Thoracic aorta (tissue), 2 donors: ENCODE measurements around the gene MPP7. TPM values are rescaled to one million over a fixed set of nuclear protein-coding genes. Genes with fewer than 3 reads are reported as not detected.

Experiments used
- ATAC-seq: fragments of 150-250 bp; one replicate; pipeline ENCODE4 v1.8.0; 2017; ENCODE audit warnings: low read depth; ENCODE audit not compliant: insufficient number of reproducible peaks, low FRiP score
- DNase-seq: peaks from one replicate; pipeline ENCODE4 v3.0.0-alpha.2; 2020; ENCODE audit warnings: low spot score
- H3K27ac ChIP-seq, 2 donors: fragments of 200-600 bp; sonication (generic); 1 replicate in 1 of 2; 2 replicates in 1 of 2; pipeline ENCODE4 v1.5.1; 2016; ENCODE audit warnings: mild to moderate bottlenecking in 2 of 2, moderate library complexity in 2 of 2
- H3K27me3 ChIP-seq: fragments of 200-600 bp; sonication (generic); replicated peaks from 2 replicates; pipeline ENCODE4 v1.6.0; 2016; ENCODE audit warnings: mild to moderate bottlenecking; ENCODE audit not compliant: insufficient read depth
- H3K36me3 ChIP-seq: fragments of 200-600 bp; sonication (generic); one replicate; pipeline ENCODE4 v1.5.1; 2016
- H3K4me1 ChIP-seq, 2 donors: fragments of 200-600 bp; sonication (generic); 1 replicate in 1 of 2; 2 replicates in 1 of 2; pipeline versions ENCODE4 v1.5.1 to v1.6.0; 2016; ENCODE audit warnings: low read depth in 2 of 2, mild to moderate bottlenecking in 1 of 2; ENCODE audit not compliant: control insufficient read depth in 1 of 2
- H3K4me3 ChIP-seq: fragments of 200-600 bp; sonication (generic); 2 replicates; pipeline ENCODE4 v1.5.1; 2016; ENCODE audit warnings: mild to moderate bottlenecking
- H3K9me3 ChIP-seq: fragments of 200-600 bp; sonication (generic); 2 replicates; pipeline ENCODE4 v1.5.1; 2016
- CTCF ChIP-seq: fragments of 200-600 bp; sonication (generic); IDR thresholded peaks from one replicate; pipeline ENCODE4 v1.5.1; 2019; ENCODE audit warnings: antibody characterized with exemption
- total RNA-seq, 2 donors: library from RNA; depleted of rRNA; stranded (reverse); fragments of >200 nt; gene quantifications; one replicate each; pipeline versions ENCODE4 v1.1.0 to v1.2.3, GENCODE V29; 2016

The MPP7 gene
- total RNA-seq, 2 donors from 2014 or later = 28.2 to 48.5 TPM

- Histone ChIP-seq H3K4me1 (peaks cover 9 to 35% of the 10 kb centered on the region in 2 donors), H3K27me3 (no peaks in the 10 kb centered on the region), H3K9me3 (no peaks in the 10 kb centered on the region), H3K4me3 (no peak overlapping the region), H3K27ac (no peak overlapping the region), H3K36me3 (no peaks in the 10 kb centered on the region)
- no peak for TF ChIP-seq CTCF
- no peak for ATAC-seq
- no peak for DNase-seq
Observed at GRCh38 chr10:28266449-28267224, 36.2 kb downstream of the MPP7 start.

DNA sequence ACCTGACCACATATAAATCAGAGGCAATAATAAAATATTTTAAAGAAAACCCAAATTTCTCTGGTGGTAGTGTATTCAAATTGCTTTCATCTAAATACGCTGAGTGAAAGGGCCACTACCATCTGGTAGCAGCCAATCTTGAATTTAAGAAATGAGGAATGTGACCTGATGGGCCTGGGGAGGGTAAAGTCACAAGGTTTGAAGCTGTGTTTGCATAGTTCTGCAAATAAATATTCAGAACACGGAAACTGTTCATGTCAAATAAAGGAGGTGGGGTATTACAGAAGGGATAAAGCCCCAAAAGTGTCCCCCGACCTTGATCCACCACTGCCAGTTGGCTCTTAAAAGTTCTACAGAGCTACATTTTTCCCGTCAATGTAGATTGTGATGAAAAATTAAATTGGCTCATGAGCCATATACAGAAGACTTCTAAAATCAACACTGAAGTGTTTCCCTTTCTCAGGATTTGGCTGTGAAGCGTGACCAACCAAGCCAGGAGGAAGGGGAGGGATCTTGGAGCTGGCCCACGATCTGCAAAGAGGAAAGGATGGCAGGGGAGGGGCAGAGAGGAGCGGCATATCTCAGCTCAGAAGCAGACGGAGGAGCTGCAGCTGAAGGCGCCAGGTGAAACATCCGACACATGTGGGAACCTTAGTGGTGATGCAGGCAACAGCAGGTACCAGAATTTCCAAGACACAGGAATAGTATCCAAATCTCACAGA, 39.6 kb downstream of the MPP7 start:
- Histone ChIP-seq H3K27me3 (no peaks in the 10 kb centered on the region), H3K27ac (peak overlapping the region; percentile 25 to 36), H3K4me3 (peak overlapping the region; percentile 23), H3K36me3 (no peaks in the 10 kb centered on the region), H3K4me1 (peaks cover 19 to 45% of the 10 kb centered on the region in 2 donors), H3K9me3 (no peaks in the 10 kb centered on the region)
- ATAC-seq (peak; percentile 58), DNase-seq (no peak)
- TF ChIP-seq CTCF = no peak

DNA sequence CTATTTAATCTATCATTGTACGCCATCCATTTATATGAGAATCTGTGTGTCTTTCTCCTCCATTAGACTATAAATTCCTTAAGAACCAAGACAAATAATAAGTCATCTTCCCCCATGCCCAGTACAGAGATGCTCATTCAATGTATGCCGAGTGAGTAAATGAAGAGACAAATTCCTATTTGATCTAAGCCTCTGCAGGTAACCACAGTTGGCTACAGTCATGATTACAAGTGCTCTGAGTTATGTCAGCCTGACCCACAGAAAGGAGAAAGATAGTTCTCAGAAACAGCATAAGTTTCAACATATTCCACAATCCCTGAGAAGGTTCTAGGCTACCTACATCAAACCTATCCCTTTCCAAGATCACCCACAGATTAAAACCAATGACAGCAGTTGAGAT, 46.1 kb downstream of the MPP7 start:
- no peak overlapping the region for H3K4me3 ChIP-seq
- no peaks in the 10 kb centered on the region for H3K36me3 ChIP-seq
- ATAC-seq (no peak), DNase-seq (no peak)
- no peaks in the 10 kb centered on the region for H3K9me3 ChIP-seq
- no peak overlapping the region for H3K27ac ChIP-seq
- H3K4me1 ChIP-seq = peaks cover 33 to 56% of the 10 kb centered on the region in 2 donors
- H3K27me3 ChIP-seq = no peaks in the 10 kb centered on the region
- no peak for TF ChIP-seq CTCF

DNA sequence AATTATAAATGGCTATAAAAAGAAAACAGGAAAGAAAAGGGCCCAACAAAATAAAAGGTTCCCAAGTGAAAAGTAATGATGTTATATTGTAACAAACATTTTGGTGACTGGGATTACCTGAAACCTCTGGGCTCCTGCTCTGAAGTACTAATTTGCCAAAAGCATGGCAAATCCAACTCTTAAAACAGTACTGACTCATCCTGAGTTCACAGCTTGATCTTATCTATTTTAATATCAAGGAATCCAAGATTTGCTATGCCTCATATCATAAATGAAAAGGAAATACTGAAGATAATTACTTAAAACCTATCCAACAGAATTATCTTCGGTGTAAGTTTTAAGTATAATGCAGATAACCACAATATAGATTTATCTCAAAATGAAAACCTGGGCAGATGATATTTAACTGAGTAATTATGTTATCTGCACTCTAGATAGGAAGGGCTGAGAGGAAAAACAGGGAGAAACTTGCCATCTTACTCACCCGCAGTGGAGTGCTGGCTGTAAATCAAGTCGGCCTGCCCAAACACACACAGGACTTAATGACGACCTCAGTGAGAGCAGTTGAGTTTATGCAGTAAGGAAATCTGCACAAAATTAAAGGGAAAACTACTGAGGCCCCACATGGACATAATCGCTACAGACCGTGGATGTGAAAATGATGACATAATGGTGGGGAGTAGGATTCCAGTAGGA, 48.4 kb downstream of the MPP7 start:
- H3K4me1 ChIP-seq = peaks cover 27 to 52% of the 10 kb centered on the region in 2 donors
- H3K27me3 ChIP-seq = no peaks in the 10 kb centered on the region
- ATAC-seq (peak; percentile 59), DNase-seq (no peak)
- no peaks in the 10 kb centered on the region for H3K9me3 ChIP-seq
- TF ChIP-seq CTCF = no peak
- H3K36me3 ChIP-seq = no peaks in the 10 kb centered on the region
- peak overlapping the region; percentile 51 to 81 for H3K27ac ChIP-seq
- H3K4me3 ChIP-seq = no peak overlapping the region

DNA sequence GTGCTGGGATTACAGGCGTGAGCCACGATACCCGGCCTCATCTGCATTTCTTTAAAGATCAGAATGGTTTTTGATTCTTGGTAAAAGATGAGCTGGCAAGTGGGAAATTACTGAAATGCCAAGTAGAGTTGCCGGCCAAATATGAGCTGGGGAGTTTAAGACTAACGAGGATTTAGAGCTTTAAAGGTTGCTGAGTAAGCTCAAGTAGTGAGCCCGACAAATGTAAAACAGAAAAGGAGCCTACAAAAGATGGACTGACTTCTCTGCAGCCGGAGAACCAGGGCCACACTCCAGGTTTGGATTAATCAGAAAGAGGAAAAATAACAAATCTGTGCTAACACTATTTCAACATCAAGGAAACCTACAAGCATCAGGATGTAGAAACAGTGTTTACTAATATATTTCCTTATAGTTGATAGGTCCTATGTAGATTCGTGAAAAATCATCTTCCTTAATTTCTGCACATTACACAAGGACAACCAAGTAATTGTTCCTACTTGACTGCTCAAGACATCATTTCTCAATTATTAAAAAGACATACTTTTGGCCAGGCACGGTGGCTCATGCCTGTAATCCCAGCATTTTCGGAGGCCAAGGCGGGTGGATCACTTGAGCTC, 49.6 kb downstream of the MPP7 start:
- peak overlapping the region; percentile 73 to 81 for H3K27ac ChIP-seq
- peak overlapping the region; percentile 28 for H3K4me3 ChIP-seq
- H3K36me3 ChIP-seq = no peaks in the 10 kb centered on the region
- no peaks in the 10 kb centered on the region for H3K27me3 ChIP-seq
- TF ChIP-seq CTCF = no peak
- no peaks in the 10 kb centered on the region for H3K9me3 ChIP-seq
- ATAC-seq (no peak), DNase-seq (no peak)
- peaks cover 26 to 61% of the 10 kb centered on the region in 2 donors for H3K4me1 ChIP-seq
